ENCODE measurements around the gene MORN1. TPM values are rescaled to one million over a fixed set of nuclear protein-coding genes. Genes with fewer than 3 reads are reported as not detected.

Gene MORN1
- total RNA-seq, 1 donor from 2014 or later: 18.4 TPM

- DNase-seq (ENCODE audit: low spot score in 2 of 2): no peak
- H3K4me3 ChIP-seq: no peak overlapping the region
- intact Hi-C loops (cut with DNase I): no loop called here
- H3K4me1 ChIP-seq: no peaks in the 10 kb centered on the region
- TF ChIP-seq, protein P1, sequence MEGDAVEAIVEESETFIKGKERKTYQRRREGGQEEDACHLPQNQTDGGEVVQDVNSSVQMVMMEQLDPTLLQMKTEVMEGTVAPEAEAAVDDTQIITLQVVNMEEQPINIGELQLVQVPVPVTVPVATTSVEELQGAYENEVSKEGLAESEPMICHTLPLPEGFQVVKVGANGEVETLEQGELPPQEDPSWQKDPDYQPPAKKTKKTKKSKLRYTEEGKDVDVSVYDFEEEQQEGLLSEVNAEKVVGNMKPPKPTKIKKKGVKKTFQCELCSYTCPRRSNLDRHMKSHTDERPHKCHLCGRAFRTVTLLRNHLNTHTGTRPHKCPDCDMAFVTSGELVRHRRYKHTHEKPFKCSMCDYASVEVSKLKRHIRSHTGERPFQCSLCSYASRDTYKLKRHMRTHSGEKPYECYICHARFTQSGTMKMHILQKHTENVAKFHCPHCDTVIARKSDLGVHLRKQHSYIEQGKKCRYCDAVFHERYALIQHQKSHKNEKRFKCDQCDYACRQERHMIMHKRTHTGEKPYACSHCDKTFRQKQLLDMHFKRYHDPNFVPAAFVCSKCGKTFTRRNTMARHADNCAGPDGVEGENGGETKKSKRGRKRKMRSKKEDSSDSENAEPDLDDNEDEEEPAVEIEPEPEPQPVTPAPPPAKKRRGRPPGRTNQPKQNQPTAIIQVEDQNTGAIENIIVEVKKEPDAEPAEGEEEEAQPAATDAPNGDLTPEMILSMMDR (IDR thresholded peaks at IDR 0.05): no peak
- no peaks in the 10 kb centered on the region for H3K36me3 ChIP-seq
- H3K9me3 ChIP-seq: no peaks in the 10 kb centered on the region
- no peaks in the 10 kb centered on the region for H3K27me3 ChIP-seq
- H3K27ac ChIP-seq: no peak overlapping the region
Measured at GRCh38 chr1:2429780-2430591, 38.6 kb upstream of the MORN1 start.

- H3K36me3 ChIP-seq: no peaks in the 10 kb centered on the region
- no peak overlapping the region for H3K27ac ChIP-seq
- DNase-seq (ENCODE audit: low spot score in 2 of 2): no peak
- intact Hi-C loops (cut with DNase I): no loop called here
- H3K4me1 ChIP-seq: no peaks in the 10 kb centered on the region
- TF ChIP-seq, protein P1 (IDR thresholded peaks at IDR 0.05): no peak
- no peaks in the 10 kb centered on the region for H3K27me3 ChIP-seq
- no peak overlapping the region for H3K4me3 ChIP-seq
- peaks cover 0 to 3% of the 10 kb centered on the region in 2 donors for H3K9me3 ChIP-seq
Measured at GRCh38 chr1:2428490-2428889, 37.1 kb upstream of the MORN1 start.

DNA sequence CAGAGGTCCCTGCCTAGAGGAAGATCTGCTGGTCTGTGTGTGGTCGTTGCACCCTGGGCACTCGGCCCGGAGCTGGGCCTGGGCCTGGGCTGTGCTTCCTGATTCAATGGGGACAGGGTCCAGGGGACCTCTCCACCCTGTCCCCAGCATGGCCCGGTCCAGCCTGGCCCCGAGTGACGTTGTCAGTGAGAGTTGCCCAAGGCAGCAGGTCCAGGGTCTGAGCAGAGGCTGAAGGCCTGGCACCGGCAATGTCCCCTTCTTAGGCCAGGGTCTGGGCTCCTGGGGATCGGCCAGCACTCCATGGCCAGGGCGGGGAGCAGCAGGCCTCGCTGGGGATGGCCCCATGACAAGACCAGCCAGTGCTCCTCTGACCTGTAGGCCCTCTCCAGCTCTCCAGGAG is 36.6 kb upstream of the MORN1 start:
- Histone ChIP-seq H3K27ac (no peak overlapping the region), H3K36me3 (no peaks in the 10 kb centered on the region), H3K27me3 (no peaks in the 10 kb centered on the region), H3K9me3 (peaks cover 0 to 8% of the 10 kb centered on the region in 2 donors), H3K4me1 (no peaks in the 10 kb centered on the region), H3K4me3 (no peak overlapping the region)
- intact Hi-C loops (cut with DNase I): no loop called here
- TF ChIP-seq, protein P1 (IDR thresholded peaks at IDR 0.05): no peak
- no peak for DNase-seq (ENCODE audit: low spot score in 2 of 2)

DNA sequence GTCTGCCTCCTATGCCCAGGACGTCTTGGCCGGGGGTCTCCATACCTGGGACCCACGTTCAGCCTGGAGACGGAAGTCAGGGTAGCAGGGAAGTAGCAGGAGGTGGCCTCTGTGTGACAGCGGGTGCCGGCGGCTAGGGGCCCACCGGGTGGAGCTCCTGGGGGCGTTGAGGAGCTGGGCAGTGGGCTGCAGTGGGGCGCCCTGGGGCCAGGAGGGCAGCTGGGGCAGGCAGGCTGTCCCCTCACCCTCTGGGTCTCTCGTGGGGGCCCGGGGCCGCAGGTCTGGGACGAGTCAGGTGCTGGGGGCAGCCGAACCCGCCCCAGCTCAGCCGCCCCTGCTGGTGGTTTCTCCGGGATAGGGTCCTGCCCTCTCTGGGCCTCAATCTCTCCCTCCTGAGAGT is 35.7 kb upstream of the MORN1 start:
- intact Hi-C loops (cut with DNase I): no loop called here
- Histone ChIP-seq H3K4me1 (no peaks in the 10 kb centered on the region), H3K27me3 (no peaks in the 10 kb centered on the region), H3K27ac (no peak overlapping the region), H3K36me3 (no peaks in the 10 kb centered on the region), H3K9me3 (peaks cover 0 to 8% of the 10 kb centered on the region in 2 donors), H3K4me3 (no peak overlapping the region)
- TF ChIP-seq, protein P1 (IDR thresholded peaks at IDR 0.05): no peak
- no peak for DNase-seq (ENCODE audit: low spot score in 2 of 2)

GRCh38 chr1:2426540-2426939 is 35.2 kb upstream of the MORN1 start:
- H3K27me3 ChIP-seq: no peaks in the 10 kb centered on the region
- intact Hi-C loops (cut with DNase I): no loop called here
- TF ChIP-seq, protein P1 (IDR thresholded peaks at IDR 0.05): no peak
- no peaks in the 10 kb centered on the region for H3K36me3 ChIP-seq
- no peaks in the 10 kb centered on the region for H3K4me1 ChIP-seq
- no peak overlapping the region for H3K4me3 ChIP-seq
- no peak overlapping the region for H3K27ac ChIP-seq
- DNase-seq (ENCODE audit: low spot score in 2 of 2): no peak
- H3K9me3 ChIP-seq: peaks cover 0 to 8% of the 10 kb centered on the region in 2 donors
